ENCODE results near the gene BAG5.

BAG5 gene

GRCh38 chr14:103509864-103510723 is 52.4 kb downstream of the BAG5 start:
- DNase-seq (ENCODE audit: low read depth, low spot score), result no peak

- no peak for DNase-seq (ENCODE audit: low read depth, low spot score)
Measured at GRCh38 chr14:103508521-103509329, 53.7 kb downstream of the BAG5 start.

GRCh38 chr14:103507751-103508150 is 54.7 kb downstream of the BAG5 start:
- no peak for DNase-seq (ENCODE audit: low read depth, low spot score)

Data from ELF-1 (cell line).